NCI-H510A (cell line): ENCODE results near the gene RUSF1.
"Not testable (repeated sequence)": the region's sequence is repeated elsewhere in the genome, so short reads cannot be mapped to it uniquely, and the experiment has no call there.

ENCODE experiments used
- DNase-seq: peaks from one replicate; lab custom pipeline; 2025; lab: John Stamatoyannopoulos, UW

The RUSF1 gene

DNA sequence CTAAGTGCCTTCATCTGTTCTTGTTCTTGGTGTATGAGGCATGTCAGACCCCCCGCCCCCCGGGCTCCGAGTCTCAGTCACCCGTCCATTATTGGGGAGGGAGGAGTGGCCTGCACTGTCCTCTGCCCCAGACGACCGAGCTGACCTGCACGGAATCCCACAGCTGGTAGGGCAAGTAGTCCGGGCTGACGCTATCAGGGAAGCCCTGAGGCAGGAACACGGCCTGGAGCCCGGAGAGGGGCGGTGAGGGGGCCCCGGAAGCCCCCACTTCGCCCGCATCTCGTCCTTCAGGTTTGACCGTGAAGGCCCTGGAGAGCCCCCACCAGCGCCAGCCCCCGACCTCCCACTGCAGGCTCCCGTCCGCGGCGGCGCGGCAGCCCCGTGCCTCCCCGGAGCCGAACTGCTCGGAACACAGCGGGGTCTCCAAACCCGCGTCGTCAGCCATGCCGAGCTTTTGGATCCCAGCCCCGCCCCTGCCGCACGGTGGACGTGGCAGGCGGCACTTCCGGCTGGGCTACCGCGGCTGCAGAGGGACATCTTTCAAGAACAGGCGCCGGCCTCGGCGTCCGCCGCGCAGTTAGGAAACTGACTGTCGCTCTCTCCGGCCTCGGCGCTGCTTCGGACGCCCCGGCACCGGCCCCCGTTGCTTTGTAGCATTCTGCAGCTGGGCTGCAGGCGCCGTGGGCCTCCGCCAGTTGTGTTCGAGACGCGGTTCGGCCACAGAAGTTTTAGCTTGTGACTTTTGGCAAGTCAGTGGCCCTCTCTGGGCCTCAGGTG is at the start of gene RUSF1:
Gene RUSF1, minus strand, starts transcription at position 463 of the 777 bp plus-strand sequence. Its CDS starts 18 bp downstream, at position 445.
- peak; percentile 91 for DNase-seq

DNA sequence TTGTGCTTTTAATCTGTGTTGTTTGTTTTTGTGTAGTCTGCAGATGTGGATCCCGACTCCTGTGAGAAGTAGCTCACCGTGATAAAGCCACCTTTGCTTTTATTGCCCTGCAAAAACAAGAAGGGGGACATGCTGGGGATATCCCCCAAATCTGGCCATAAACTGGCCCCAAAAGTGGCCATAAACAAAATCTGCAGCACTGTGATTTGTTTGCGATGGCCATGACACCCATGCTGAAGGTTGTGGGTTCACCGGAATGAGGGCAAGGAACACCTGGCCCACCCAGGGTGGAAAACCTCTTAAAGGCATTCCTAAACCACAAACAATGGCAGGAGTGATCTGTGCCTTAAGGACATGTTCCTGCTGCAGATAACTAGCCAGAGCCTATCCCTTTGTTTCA is 34.6 kb upstream of the RUSF1 start:
- no peak for DNase-seq

DNA sequence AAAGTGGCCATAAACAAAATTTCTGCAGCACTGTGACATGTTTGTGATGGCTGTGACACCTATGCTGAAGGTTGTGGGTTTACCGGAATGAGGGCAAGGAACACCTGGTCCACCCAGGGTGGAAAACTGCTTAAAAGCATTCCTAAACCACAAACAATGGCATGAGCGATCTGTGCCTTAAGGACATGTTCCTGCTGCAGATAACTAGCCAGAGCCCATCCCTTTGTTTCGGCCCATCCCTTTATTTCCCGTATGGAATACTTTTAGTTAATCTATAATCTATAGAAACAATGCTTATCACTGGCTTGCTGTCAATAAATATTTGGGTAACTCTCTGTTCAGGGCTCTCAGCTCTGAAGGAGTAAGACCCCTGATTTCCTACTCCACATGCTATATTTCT is 31.6 kb upstream of the RUSF1 start:
- not testable (repeated sequence) for DNase-seq

DNA sequence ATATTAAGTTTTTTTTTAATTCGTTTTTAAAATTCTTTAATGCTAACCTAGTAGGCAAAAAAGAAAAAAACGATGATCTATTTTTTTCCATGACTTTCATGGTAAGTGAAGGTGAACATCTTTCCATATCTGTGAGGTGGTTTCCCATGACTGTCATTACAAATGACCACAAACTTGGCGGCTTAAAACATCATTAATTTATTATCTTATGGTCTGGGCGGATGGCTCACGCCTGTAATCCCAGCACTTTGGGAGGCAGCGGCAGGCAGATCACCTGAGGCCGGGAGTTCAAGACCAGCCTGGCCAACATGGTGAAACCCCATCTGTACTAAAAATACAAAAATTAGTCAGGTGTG is 30.0 kb upstream of the RUSF1 start:
- not testable (repeated sequence) for DNase-seq

DNA sequence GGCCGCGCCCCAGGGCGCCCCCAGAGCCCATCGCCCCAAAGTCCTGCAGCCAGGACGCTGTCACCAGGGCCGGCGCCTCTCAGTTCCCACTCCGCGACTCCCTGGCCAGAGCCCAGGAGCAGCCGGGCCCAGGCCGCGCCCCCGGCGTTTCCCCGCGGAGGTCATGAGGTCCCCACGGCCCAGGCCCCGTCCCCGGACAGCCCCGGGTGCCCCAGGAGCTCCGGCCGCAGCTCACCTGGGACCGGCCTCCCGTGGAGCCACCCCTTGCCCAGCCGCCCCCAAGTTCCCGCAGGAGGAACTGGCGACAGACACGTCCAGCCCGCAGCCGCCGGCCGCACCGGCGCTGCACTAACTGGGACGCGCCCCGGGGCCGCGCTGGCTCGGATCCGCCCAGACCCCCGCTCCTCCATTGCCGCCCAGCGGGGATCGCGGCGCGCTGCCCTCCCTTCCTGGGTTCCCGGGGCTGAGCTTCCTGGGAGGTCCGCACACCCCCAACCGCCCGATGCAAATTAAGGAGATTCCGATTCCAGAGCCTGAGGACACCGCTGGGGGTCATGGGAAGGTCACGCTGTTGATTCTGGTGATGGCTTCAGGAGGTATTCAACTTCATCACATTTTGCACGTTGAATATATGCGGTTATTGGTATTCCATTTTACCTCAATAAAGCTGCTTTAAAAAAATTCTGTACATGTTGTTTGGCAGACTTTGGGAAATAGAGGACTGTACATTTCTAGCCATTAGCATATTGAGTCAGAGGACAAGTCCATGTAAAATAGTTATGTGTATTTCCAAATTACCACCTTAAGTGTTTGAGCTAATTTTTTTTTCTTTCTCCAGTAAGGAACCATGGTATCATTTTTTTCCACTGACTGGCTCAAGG is 29.4 kb upstream of the RUSF1 start:
- DNase-seq = no peak

DNA sequence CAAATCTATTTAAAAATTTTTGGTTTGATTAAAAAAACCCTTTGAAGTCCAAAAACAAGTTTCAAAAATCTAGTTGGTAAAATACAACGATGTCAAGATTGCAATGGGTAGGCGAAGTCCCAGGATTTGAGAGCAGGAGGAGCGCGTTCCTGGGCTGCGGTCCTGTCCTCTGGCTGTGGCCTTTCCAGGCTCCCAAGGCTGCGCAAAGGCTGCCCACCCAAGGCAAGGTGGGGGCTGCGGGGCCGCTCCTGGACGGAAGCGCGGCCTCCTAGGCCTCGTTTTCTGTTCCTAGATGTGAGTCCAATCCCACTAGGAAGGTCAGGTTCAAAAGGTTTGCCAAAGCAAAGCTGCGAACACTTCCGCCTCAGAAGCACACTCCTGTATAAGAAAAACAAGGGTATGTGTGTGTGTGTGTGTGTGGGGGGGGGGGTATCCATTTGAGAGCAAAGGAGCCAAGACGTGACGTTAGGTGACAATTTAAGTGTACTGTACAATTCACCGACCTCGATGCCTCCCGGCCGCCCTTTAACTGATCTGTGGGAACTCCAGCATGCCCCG is 28.7 kb upstream of the RUSF1 start:
- DNase-seq = no peak

DNA sequence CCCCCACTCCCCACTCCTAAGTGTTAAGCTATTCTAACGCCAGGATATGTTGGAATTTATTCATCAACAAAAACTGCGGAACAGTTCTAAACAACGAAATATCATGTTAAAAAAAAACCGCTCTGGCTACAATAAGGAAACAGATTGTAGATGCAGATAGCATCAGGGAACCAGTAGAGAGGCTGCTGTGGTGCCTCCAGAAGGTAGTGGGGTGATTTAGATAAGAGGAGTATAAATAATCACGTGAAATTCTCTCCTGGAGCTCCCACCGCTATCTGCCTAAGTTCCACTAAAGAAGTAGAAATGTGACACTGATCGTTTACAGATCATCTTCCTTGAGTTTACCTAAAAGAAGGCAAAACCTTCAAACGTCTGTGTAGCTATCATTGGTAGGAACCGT is 27.5 kb upstream of the RUSF1 start:
- no peak for DNase-seq

DNA sequence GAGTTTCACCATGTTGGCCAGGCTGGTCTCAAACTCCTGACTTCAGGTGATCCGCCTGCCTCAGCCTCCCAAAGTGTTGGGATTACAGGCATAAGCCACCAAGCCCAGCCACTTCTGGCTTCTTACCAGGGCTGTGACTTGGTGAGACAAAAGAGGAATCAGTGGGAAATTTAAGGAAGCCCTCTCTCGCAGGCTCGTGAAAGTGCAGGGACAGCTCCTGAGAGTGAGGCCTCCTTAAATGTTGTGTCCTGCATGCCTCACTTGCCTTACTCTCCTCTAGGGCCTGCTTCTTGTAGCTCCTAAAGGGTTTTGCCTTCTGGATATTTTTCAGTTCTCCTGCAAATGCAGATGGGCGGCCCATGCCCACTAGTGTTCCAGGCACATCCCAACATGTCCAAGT is 24.7 kb upstream of the RUSF1 start:
- DNase-seq = no peak

DNA sequence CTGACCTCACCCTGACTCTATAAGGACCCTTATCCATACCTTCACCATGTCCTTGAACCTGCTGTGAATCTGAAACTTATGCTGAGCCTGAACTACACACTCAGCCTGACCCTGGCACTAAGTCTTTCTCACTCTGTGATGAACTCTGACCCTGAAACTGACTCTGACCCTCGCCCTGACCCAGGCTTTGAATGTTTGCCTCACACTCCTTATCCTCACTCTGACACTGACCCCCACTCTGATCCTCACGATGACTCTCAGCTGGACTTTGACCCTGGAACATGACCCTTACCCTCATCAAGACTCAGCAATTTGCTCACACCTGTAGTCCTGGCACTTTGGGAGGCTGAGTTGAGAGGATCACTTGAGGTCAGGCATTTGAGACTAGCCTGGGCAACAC is 23.9 kb upstream of the RUSF1 start:
- no peak for DNase-seq

DNA sequence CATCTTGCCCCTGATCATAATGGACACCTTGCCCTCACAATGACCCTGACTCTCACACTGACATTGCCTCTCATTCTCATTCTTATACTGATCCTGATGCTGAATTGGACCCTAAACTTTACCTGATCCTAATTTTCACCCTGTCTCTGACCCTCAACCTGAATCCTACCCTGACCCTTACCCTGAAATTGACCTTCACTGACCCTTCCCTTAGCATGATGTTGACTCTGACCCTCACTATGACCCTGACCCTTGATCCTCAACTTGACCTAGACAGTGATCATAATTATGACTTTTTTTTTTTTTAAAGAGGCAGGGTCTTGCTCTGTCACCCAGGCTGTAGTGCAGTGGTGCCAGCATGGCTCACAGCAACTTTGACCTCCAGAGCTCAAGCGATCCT is 22.9 kb upstream of the RUSF1 start:
- no peak for DNase-seq

DNA sequence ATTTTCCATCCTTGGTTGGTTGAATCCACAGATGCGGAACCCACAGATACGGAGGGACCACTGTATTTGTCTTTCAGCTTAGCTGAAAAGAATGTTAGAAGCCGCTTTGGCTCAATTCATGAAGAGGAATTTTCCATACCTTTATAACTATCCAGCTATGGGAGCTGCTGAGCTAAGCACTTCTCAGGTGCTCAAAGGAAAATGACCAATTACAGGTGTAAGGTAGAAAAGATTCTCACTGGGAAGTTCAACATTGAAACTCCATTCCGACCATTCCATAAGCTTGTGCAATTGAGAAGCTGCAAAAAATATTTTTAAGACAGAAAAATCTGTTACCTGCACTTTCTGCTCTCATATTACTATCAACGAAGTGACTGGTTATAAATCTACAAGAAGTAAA is 22.2 kb upstream of the RUSF1 start:
- DNase-seq = no peak

DNA sequence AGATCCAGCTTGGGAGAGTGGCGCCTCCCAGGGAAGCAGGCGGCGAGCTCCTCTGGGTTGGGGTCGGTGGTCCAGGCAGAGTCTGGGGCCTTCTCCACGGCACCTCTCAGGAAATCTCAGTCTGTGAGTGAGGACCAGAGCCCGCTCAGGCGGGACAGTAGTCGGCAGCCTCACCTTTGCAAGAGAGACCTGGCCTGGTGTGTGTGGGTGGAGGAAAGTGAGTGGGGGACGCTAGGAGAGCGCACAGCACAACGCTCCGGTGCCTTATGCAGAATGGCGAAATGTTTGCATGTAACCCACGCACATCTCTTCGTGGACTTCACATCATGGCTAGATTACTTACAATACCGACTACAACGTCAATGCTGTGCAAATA is 21.7 kb upstream of the RUSF1 start:
- DNase-seq = no peak

DNA sequence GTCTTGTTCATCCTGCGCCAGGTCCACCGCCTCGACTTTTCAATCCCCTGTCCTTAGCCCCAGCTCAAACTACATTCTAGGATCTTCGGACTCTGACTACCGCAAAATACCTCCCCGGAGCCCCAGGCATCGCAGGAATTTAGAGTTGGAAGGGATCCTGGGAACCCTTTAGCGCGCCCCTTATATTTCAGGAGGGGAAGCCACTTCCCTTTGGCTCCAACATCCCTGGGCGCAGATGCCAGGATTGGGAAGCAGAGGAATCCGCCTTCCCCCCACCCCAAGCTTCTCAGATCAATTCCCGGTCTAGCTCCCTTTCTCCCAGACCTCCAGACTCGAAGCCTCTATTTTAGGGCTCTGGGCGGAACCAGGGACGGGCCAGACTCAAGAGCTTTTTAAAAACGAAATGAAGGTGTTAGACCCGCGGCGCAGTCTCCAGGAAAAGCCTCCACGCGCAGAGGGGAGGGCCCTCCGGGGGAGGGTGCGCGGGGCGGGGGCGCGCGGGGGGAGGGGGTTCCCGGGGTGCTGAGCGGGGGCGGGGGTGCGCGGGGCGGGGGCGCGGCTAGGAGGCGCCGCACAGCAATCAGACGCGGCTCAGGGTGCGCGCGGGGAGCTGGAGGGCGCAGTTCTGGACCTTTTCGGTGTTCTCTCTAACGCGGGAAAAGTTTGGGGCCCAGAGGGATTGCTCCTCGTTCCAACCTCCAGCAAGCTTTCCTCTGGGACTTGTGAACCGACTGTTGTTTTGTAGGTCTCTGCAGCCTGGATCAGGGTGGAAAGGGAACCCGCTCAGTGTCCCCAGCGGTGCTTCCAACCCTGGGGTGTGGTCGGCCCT is 21.1 kb upstream of the RUSF1 start:
- DNase-seq = no peak

DNA sequence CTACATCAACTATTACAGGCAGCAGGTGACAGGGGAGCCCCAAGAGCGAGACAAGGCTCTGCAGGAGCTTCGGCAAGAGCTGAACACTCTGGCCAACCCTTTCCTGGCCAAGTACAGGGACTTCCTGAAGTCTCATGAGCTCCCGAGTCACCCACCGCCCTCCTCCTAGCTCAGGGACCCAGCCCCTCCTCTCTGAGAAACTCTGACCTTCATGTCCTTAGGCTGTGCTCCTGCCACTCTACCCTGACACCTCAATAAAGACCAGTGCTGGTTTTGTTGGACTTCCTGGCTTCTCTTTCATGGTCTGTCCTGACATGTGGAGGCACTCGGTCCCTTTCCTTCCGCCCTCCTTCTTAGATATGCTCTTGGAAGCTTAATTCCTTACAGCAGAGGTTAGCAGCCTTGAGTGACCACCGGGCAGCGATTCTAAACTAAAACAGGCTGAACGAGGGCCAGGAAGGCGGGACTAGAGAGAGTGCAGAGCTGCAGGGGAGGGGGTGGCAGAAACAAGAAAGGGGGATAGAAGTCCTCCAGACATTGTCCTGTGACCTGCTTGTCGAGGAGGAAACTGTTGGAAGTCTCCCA is 20.4 kb upstream of the RUSF1 start:
- DNase-seq = no peak

DNA sequence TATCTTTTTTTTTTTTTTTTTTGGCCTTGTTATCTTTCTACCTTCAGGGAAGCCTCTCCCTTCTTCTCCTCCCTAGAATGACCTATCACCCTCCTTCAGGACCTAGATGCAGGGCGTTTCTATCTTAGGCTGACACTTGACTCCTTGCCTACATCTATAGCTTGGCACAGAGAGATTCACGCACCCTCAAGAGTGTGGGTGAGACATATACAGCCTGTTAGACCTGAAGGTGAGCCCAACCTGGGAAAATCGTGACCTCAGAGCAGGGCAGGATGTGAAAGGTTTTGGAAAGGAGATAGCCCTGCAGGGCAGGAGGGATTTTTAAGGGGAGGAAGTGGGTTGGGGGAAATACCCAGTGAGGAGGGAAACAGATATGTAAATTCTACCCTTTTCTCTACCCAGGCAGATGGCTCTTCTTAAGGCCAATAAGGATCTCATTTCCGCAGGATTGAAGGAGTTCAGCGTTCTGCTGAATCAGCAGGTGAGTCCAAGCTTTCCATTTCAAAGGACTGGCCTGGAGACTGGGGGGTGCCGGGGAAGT is 19.6 kb upstream of the RUSF1 start, which contains the start of gene AHSP:
Gene AHSP, plus strand, starts transcription at position 167 of the 541 bp plus-strand sequence. Its CDS starts 240 bp downstream, at position 407.
- no peak for DNase-seq

DNA sequence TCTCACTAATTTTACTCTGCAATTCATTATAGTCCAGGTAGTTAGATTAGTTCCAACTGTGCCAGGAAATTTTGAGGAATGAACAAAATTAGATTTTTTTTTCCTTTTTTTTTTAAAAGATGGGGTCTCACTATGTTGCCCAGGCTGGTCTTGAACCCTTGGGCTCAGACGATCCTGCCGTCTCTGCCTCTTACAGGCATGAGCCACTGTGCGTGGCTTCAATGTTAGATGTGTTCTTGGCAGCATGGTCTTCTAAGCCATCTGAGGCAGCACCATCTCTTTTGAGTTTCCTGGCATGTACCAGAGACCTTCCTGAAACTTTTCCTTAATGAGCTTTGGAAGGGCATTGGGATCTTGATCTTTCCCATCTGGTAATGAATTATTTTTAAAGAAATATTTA is 16.9 kb upstream of the RUSF1 start:
- DNase-seq = no peak

DNA sequence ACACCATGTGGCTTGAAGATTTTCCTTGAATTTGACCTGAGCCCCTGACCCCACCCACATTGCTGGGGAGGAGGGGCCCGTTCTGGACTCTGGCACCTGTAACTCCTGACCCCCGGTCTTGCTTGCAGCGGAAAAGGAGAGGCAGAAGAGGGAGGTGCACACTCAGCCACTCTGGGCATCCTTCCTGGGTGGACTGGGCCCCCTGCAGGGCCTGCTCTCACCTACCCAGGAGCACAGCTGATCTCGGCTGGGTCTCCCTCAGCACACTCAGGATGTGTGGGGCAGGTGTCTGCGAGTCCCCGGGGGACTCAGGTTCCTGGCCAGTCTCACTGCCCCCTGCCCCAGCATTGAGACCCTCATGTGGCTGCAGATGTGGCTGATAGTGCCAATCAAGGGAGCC is 15.6 kb upstream of the RUSF1 start:
- not testable (repeated sequence) for DNase-seq

DNA sequence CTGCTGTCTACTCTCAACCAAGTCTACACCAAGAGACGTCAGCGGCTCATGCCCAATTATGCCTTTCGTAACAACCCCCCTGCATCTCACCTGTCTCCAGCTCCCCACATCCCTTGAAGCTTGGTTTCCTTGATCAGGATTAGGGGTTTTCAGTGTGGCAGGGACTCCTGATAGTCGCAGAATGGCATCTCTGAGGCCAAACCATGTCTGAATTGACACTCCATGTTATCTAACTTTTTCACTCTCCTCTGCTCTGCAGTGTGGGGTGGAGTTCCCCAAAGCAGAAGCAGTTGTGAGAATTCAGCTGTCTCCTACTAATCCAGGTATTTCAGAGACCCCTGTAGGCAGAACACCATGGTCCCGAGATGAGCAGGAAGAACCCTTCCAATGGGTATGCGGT is 13.9 kb upstream of the RUSF1 start:
- no peak for DNase-seq

DNA sequence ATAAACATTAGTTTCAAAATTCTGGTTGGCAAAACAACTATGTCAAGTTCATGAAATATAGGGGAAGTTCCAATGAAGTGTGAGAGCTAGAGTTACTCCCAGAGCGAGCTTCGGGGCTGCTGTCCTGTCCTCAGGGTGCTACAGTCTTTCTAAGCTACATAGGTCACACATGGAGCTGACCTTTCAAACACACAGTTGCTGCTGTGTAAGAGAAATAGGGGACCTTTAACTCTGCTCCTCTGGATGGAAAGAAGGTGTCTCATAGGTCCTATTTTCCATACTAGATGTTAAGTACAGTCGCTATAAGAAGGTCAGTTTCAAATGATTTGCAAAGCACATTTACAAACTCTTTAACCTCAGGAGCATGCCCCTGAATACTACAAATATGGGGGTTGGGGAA is 13.2 kb upstream of the RUSF1 start:
- no peak for DNase-seq

DNA sequence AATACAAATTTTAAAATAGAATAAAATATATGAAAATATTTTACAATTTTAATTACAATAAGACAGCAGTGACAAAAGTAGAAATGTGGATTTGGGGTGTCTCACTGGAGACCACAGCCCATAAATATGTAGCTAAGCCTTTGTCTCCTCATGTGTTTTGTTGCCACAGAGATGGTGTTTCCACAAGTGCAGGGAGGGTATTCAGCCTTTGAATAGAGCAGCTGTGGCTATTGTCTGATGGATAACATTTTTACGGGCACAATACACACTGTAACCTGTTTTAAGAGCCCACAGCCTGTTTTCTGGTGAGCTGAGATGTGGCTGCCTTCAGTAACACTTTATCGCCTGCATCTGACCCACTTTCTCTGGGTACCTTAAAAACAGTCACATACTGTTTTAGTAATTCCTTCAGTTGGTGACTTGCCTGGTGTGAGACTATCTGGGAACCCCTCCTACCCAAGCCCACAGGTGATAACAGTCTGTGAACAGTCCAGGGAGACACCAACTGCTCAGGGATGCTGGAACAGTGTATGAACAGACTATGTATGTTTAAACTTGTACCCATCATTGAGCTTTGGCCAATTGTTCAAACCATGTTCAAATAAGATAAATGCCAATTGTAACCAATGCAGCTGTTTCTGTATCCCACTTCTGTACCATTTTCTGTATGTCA is 11.7 kb upstream of the RUSF1 start:
- no peak for DNase-seq
